Measurements from ENCODE around the gene YOD1.

YOD1 gene

GRCh38 chr1:207006914-207007313 is 44.1 kb downstream of the YOD1 start:
- no peak for DNase-seq (ENCODE audit: low read depth)

GRCh38 chr1:207006083-207006482 is 44.9 kb downstream of the YOD1 start:
- no peak for DNase-seq (ENCODE audit: low read depth)

GRCh38 chr1:207004931-207005830 is 45.8 kb downstream of the YOD1 start:
- DNase-seq (ENCODE audit: low read depth): no peak

- no peak for DNase-seq (ENCODE audit: low read depth)
Observed at GRCh38 chr1:207003210-207003609, 47.8 kb downstream of the YOD1 start.

GRCh38 chr1:207002724-207003146 is 48.3 kb downstream of the YOD1 start:
- DNase-seq (ENCODE audit: low read depth): no peak

GRCh38 chr1:207001492-207002245 is 49.3 kb downstream of the YOD1 start:
- DNase-seq (ENCODE audit: low read depth): no peak

GRCh38 chr1:207000651-207001291 is 50.2 kb downstream of the YOD1 start:
- no peak for DNase-seq (ENCODE audit: low read depth)

- no peak for DNase-seq (ENCODE audit: low read depth)
Observed at GRCh38 chr1:206998816-206999215, 52.2 kb downstream of the YOD1 start.

Measured in stimulated activated CD8-positive, alpha-beta memory T cell treated with anti-CD3 and anti-CD28 coated beads, Interleukin-12 subunit alpha, Interleukin-12 subunit beta, amount 100 ng/mL, for 4 hours (primary cell).